ENCODE data around the gene KIRREL1.

KIRREL1 gene

GRCh38 chr1:158089476-158089875, 96.0 kb downstream of the KIRREL1 start:
- in situ Hi-C loops (cut with MboI; ENCODE audit: low sequenced_read_pairs, unreplicated experiment), result no loop called here
- DNase-seq (ENCODE audit: low spot score), result no peak
- no peak for TF ChIP-seq CTCF (IDR thresholded peaks at IDR 0.05; ENCODE audit: borderline replicate concordance, control extremely low read depth, extremely low read depth, insufficient read depth, missing control alignments)

DNA sequence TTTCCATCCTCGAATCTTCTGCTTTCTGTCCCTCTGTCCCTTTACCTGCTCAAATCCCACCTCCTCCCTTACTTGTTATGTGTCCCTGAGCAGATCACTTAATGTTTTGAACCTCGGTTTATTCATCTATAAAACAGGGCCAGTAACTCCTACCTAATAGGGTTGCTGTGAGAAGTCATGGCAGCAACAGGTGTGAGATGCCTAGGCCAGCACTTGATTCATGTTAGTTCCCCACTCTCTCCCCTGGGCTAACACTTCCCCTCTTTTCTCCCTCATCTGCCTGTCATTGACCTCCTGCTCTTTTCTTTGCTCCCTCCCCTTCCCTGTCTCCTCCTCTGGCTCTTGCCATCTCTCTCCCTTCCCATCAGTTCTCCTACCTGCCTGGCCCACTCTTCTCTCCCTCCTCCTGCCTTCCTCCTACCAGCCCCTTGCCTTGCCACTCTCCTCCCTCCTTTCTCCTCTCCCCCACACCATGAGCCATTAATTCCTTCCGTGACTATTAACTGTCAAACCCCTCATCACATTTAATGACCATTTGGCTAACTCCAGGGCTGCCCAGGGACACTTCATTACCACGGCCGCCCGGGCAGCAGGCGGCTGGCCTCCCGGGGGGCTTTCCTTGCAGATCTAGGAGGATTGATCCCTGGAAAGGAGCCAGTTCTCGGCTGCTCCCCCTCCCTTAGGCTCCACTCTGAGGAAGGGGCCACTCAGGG, 96.6 kb downstream of the KIRREL1 start:
- in situ Hi-C loops (cut with MboI; ENCODE audit: low sequenced_read_pairs, unreplicated experiment), result no loop called here
- no peak for DNase-seq (ENCODE audit: low spot score)
- no peak for TF ChIP-seq CTCF (IDR thresholded peaks at IDR 0.05; ENCODE audit: borderline replicate concordance, control extremely low read depth, extremely low read depth, insufficient read depth, missing control alignments)

GRCh38 chr1:158093376-158093775, 99.9 kb downstream of the KIRREL1 start:
- TF ChIP-seq CTCF (IDR thresholded peaks at IDR 0.05; ENCODE audit: borderline replicate concordance, control extremely low read depth, extremely low read depth, insufficient read depth, missing control alignments), result no peak
- in situ Hi-C loops (cut with MboI; ENCODE audit: low sequenced_read_pairs, unreplicated experiment), result no loop called here
- DNase-seq (ENCODE audit: low spot score), result no peak

GRCh38 chr1:158094571-158094970, 101.1 kb downstream of the KIRREL1 start:
- in situ Hi-C loops (cut with MboI; ENCODE audit: low sequenced_read_pairs, unreplicated experiment), result no loop called here
- TF ChIP-seq CTCF (IDR thresholded peaks at IDR 0.05; ENCODE audit: borderline replicate concordance, control extremely low read depth, extremely low read depth, insufficient read depth, missing control alignments), result no peak
- DNase-seq (ENCODE audit: low spot score), result no peak

- in situ Hi-C loops (cut with MboI; ENCODE audit: low sequenced_read_pairs, unreplicated experiment), result no loop called here
- peak; percentile 74 for TF ChIP-seq CTCF (IDR thresholded peaks at IDR 0.05; ENCODE audit: borderline replicate concordance, control extremely low read depth, extremely low read depth, insufficient read depth, missing control alignments)
- peak; percentile 77 for DNase-seq (ENCODE audit: low spot score)
These were observed 102.4 kb downstream of the KIRREL1 start for GRCh38 chr1:158095737-158096335.

GRCh38 chr1:158098256-158098655, 104.8 kb downstream of the KIRREL1 start:
- DNase-seq (ENCODE audit: low spot score), result no peak
- TF ChIP-seq CTCF (IDR thresholded peaks at IDR 0.05; ENCODE audit: borderline replicate concordance, control extremely low read depth, extremely low read depth, insufficient read depth, missing control alignments), result no peak
- in situ Hi-C loops (cut with MboI; ENCODE audit: low sequenced_read_pairs, unreplicated experiment), result no loop called here

All from GM13976 (cell line).